SK-N-SH treated with all-trans-retinoic acid at 6 μM for 48 hours (cell line): ENCODE results near the gene ARID1B.

Experiments
- ATAC-seq: fragments of 200-7000 bp; cut with Tn5 transposase; 3 replicates; pipeline ENCODE4 v1.9.1; 2020; ENCODE audit warnings: mild to moderate bottlenecking, moderate library complexity
- ARNTL ChIP-seq: fragments of 450-650 bp; formaldehyde crosslinking; IDR thresholded peaks from 2 replicates; pipeline ENCODE4 v1.5.0; 2020; ENCODE audit warnings: low read depth, mild to moderate bottlenecking, moderate library complexity, borderline replicate concordance
- CREB5 ChIP-seq: fragments of 250-450 bp; sonication (Bioruptor Pico); IDR thresholded peaks from 2 replicates; pipeline ENCODE4 v1.5.1; 2020; ENCODE audit warnings: low read depth, mild to moderate bottlenecking, moderate library complexity
- CSDC2 ChIP-seq: fragments of 250-450 bp; sonication (Bioruptor Pico); IDR thresholded peaks from 2 replicates; pipeline ENCODE4 v1.5.0; 2020; ENCODE audit warnings: mild to moderate bottlenecking, moderate library complexity
- CSRNP3 ChIP-seq: fragments of 250-450 bp; sonication (Bioruptor Pico); IDR thresholded peaks from 2 replicates; pipeline ENCODE4 v1.5.1; 2021; ENCODE audit warnings: mild to moderate bottlenecking, moderate library complexity
- ESRRG ChIP-seq: fragments of 250-450 bp; sonication (Bioruptor Pico); IDR thresholded peaks from 2 replicates; pipeline ENCODE4 v1.6.1; 2021; ENCODE audit warnings: mild to moderate bottlenecking
- GLIS3 ChIP-seq: fragments of 250-450 bp; sonication (Bioruptor Pico); IDR thresholded peaks from 2 replicates; pipeline ENCODE4 v1.5.0; 2020; ENCODE audit warnings: mild to moderate bottlenecking, moderate library complexity
- ISL1 ChIP-seq: fragments of 250-450 bp; sonication (Bioruptor Pico); IDR thresholded peaks from 2 replicates; pipeline ENCODE4 v2.1.2; 2022; ENCODE audit warnings: mild to moderate bottlenecking, moderate library complexity
- OSR1 ChIP-seq: fragments of 250-450 bp; sonication (Bioruptor Pico); IDR thresholded peaks from 2 replicates; pipeline ENCODE4 v1.8.0; 2022; ENCODE audit warnings: moderate library complexity, mild to moderate bottlenecking, inconsistent platforms
- PATZ1 ChIP-seq: fragments of 250-450 bp; sonication (Bioruptor Pico); IDR thresholded peaks from 2 replicates; pipeline ENCODE4 v1.8.0; 2020; ENCODE audit warnings: mild to moderate bottlenecking, moderate library complexity, borderline replicate concordance
- POU6F1 ChIP-seq: fragments of 250-450 bp; sonication (Bioruptor Pico); IDR thresholded peaks from 2 replicates; pipeline ENCODE4 v1.8.0; 2021; ENCODE audit warnings: low read depth, mild to moderate bottlenecking, moderate library complexity, borderline replicate concordance
- PPARA ChIP-seq: fragments of 250-450 bp; sonication (Bioruptor Pico); IDR thresholded peaks from 2 replicates; pipeline ENCODE4 v1.5.0; 2020; ENCODE audit warnings: mild to moderate bottlenecking, borderline replicate concordance
- RARB ChIP-seq: fragments of 250-450 bp; sonication (Bioruptor Pico); IDR thresholded peaks from 2 replicates; pipeline ENCODE4 v1.8.0; 2021; ENCODE audit warnings: mild to moderate bottlenecking, moderate library complexity
- SNAI2 ChIP-seq: fragments of 250-450 bp; sonication (Bioruptor Pico); IDR thresholded peaks from 2 replicates; pipeline ENCODE4 v1.5.0; 2020; ENCODE audit warnings: mild to moderate bottlenecking, moderate library complexity
- TCF4 ChIP-seq: fragments of 250-450 bp; sonication (Bioruptor Pico); IDR thresholded peaks from 2 replicates; pipeline ENCODE4 v1.8.0; 2021; ENCODE audit warnings: mild to moderate bottlenecking, moderate library complexity, borderline replicate concordance
- TOX ChIP-seq: fragments of 250-450 bp; sonication (Bioruptor Pico); IDR thresholded peaks from 2 replicates; pipeline ENCODE4 v1.8.0; 2021; ENCODE audit warnings: mild to moderate bottlenecking, moderate library complexity, borderline replicate concordance
- TSHZ2 ChIP-seq: fragments of 250-450 bp; sonication (Bioruptor Pico); IDR thresholded peaks from 2 replicates; pipeline ENCODE4 v1.5.0; 2020; ENCODE audit warnings: mild to moderate bottlenecking, moderate library complexity
- ZC3H10 ChIP-seq: fragments of 250-450 bp; sonication (Bioruptor Pico); IDR thresholded peaks from 2 replicates; pipeline ENCODE4 v1.5.1; 2021; ENCODE audit warnings: mild to moderate bottlenecking, moderate library complexity
- ZFP3 ChIP-seq: fragments of 250-450 bp; sonication (Bioruptor Pico); IDR thresholded peaks from 2 replicates; pipeline ENCODE4 v1.5.0; 2020; ENCODE audit warnings: mild to moderate bottlenecking, moderate library complexity
- ZFP30 ChIP-seq: fragments of 450-650 bp; formaldehyde crosslinking; IDR thresholded peaks from 2 replicates; pipeline ENCODE4 v1.5.0; 2022; ENCODE audit warnings: mild to moderate bottlenecking, moderate library complexity
- ZNF565 ChIP-seq: fragments of 450-650 bp; formaldehyde crosslinking; conservative IDR thresholded peaks from 2 replicates; pipeline ENCODE4 v1.5.0; 2020; ENCODE audit warnings: low read depth, mild to moderate bottlenecking, moderate library complexity
- ZNF70 ChIP-seq: fragments of 450-650 bp; formaldehyde crosslinking; IDR thresholded peaks from 2 replicates; pipeline ENCODE4 v1.5.0; 2020; ENCODE audit warnings: mild to moderate bottlenecking, moderate library complexity
- ZNF8 ChIP-seq: fragments of 450-650 bp; formaldehyde crosslinking; IDR thresholded peaks from 2 replicates; pipeline ENCODE4 v1.5.0; 2020; ENCODE audit warnings: mild to moderate bottlenecking, moderate library complexity

The ARID1B gene

GRCh38 chr6:156848123-156848522, 70.9 kb downstream of the ARID1B start (continued):
- TF ChIP-seq CSRNP3 (CRISPR knock-in tag) = no peak
- no peak for TF ChIP-seq ZFP3 (CRISPR knock-in tag)
- TF ChIP-seq ZNF565 (CRISPR knock-in tag) = no peak
- TF ChIP-seq CSDC2 (CRISPR knock-in tag) = no peak
- TF ChIP-seq SNAI2 = no peak

GRCh38 chr6:156848533-156848932, 71.4 kb downstream of the ARID1B start:
- TF ChIP-seq ZNF8 (CRISPR knock-in tag) (no peak), PPARA (CRISPR knock-in tag) (no peak), ZFP30 (CRISPR knock-in tag) (no peak), TSHZ2 (CRISPR knock-in tag) (no peak), PATZ1 (no peak), CREB5 (CRISPR knock-in tag) (no peak), RARB (CRISPR knock-in tag) (no peak), POU6F1 (CRISPR knock-in tag) (no peak), ZNF70 (CRISPR knock-in tag) (no peak), TOX (CRISPR knock-in tag) (no peak), GLIS3 (no peak), ZFP3 (CRISPR knock-in tag) (no peak), ARNTL (CRISPR knock-in tag) (no peak), OSR1 (CRISPR knock-in tag) (no peak), ZNF565 (CRISPR knock-in tag) (no peak), ESRRG (CRISPR knock-in tag) (no peak)
- ATAC-seq = peak; percentile 50

GRCh38 chr6:156849806-156850205, 72.6 kb downstream of the ARID1B start:
- no peak for ATAC-seq
- TF ChIP-seq ZFP30 (CRISPR knock-in tag) (no peak), CSDC2 (CRISPR knock-in tag) (no peak), ZNF70 (CRISPR knock-in tag) (no peak), CREB5 (CRISPR knock-in tag) (no peak), CSRNP3 (CRISPR knock-in tag) (no peak), ZC3H10 (CRISPR knock-in tag) (no peak), ISL1 (CRISPR knock-in tag) (no peak), ZNF565 (CRISPR knock-in tag) (no peak), ESRRG (CRISPR knock-in tag) (no peak), ZFP3 (CRISPR knock-in tag) (no peak), ZNF8 (CRISPR knock-in tag) (no peak), ARNTL (CRISPR knock-in tag) (no peak), POU6F1 (CRISPR knock-in tag) (no peak), OSR1 (CRISPR knock-in tag) (no peak), TCF4 (CRISPR knock-in tag) (no peak), RARB (CRISPR knock-in tag) (no peak)
